GM23338 (cell line): ENCODE results near the gene PCBP4. TPM values are rescaled to one million over a fixed set of nuclear protein-coding genes. Genes with fewer than 3 reads are reported as not detected.
A peak's percentile ranks its signal among the peaks of the same experiment; 100 is the strongest.

Source experiments
- ATAC-seq: fragments of 200-7000 bp; cut with Tn5 transposase; 3 replicates; pipeline ENCODE4 v1.9.1; 2020
- DNase-seq: peaks from one replicate; pipeline ENCODE4 v3.0.0-alpha.2; 2015; ENCODE audit warnings: low spot score
- H2AFZ ChIP-seq: fragments of 200-600 bp; sonication (generic); 2 replicates; pipeline ENCODE4 v1.8.0; 2016; ENCODE audit warnings: antibody characterized with exemption, mild to moderate bottlenecking, moderate library complexity
- H3F3A ChIP-seq: fragments of 200-600 bp; sonication (generic); replicated peaks from 2 replicates; pipeline ENCODE4 v1.8.0; 2017; ENCODE audit warnings: antibody characterized with exemption, mixed run types, low read depth
- H3K27ac ChIP-seq: fragments of 200-600 bp; sonication (generic); 2 replicates; pipeline ENCODE4 v1.6.1; 2016; ENCODE audit warnings: low read depth
- H3K27me3 ChIP-seq: fragments of 200-600 bp; sonication (generic); 2 replicates; pipeline ENCODE4 v1.8.0; 2016; ENCODE audit warnings: mild to moderate bottlenecking, mixed run types, moderate library complexity; ENCODE audit not compliant: insufficient read depth
- H3K36me3 ChIP-seq: fragments of 200-600 bp; sonication (generic); 2 replicates; pipeline ENCODE4 v1.8.0; 2016; ENCODE audit warnings: mild to moderate bottlenecking; ENCODE audit not compliant: insufficient read depth
- H3K4me1 ChIP-seq: fragments of 200-600 bp; sonication (generic); 2 replicates; pipeline ENCODE4 v1.8.0; 2016; ENCODE audit warnings: mild to moderate bottlenecking, moderate library complexity; ENCODE audit not compliant: insufficient read depth
- H3K4me2 ChIP-seq: fragments of 200-600 bp; sonication (generic); 2 replicates; pipeline ENCODE4 v1.7.1; 2017; ENCODE audit warnings: mixed run types
- H3K4me3 ChIP-seq: fragments of 200-600 bp; sonication (generic); 2 replicates; pipeline ENCODE4 v1.6.1; 2016; ENCODE audit warnings: mixed run types
- H3K79me2 ChIP-seq: fragments of 200-600 bp; sonication (generic); replicated peaks from 2 replicates; pipeline ENCODE4 v1.8.0; 2017; ENCODE audit warnings: mild to moderate bottlenecking; ENCODE audit not compliant: insufficient read depth
- H3K9me2 ChIP-seq: fragments of 200-600 bp; sonication (generic); 2 replicates; pipeline ENCODE4 v1.8.0; 2017; ENCODE audit not compliant: insufficient read depth
- H4K20me1 ChIP-seq: fragments of 200-600 bp; sonication (generic); replicated peaks from 2 replicates; pipeline ENCODE4 v1.8.0; 2017; ENCODE audit warnings: mild to moderate bottlenecking; ENCODE audit not compliant: insufficient read depth
- H3K27ac Mint-ChIP-seq: 2 replicates; pipeline ENCODE4 v1.8.0; 2020; ENCODE audit warnings: inconsistent platforms, mild to moderate bottlenecking, moderate library complexity, mixed read lengths
- H3K27me3 Mint-ChIP-seq: 3 replicates; pipeline ENCODE4 v1.8.0; 2022; ENCODE audit warnings: low read depth, mild to moderate bottlenecking, moderate library complexity, mixed read lengths, inconsistent platforms; ENCODE audit not compliant: insufficient read depth, poor library complexity
- H3K36me3 Mint-ChIP-seq: 3 replicates; pipeline ENCODE4 v1.8.0; 2021; ENCODE audit warnings: low read depth, mild to moderate bottlenecking, inconsistent platforms, moderate library complexity, mixed read lengths
- H3K4me1 Mint-ChIP-seq: 3 replicates; pipeline ENCODE4 v1.8.0; 2020; ENCODE audit warnings: mild to moderate bottlenecking, inconsistent platforms, mixed read lengths
- H3K4me3 Mint-ChIP-seq: 3 replicates; pipeline ENCODE4 v1.8.0; 2021; ENCODE audit warnings: moderate library complexity, mild to moderate bottlenecking, inconsistent platforms, mixed read lengths
- H3K9me3 Mint-ChIP-seq: 3 replicates; pipeline ENCODE4 v1.8.0; 2020; ENCODE audit warnings: moderate library complexity, mild to moderate bottlenecking, inconsistent platforms, mixed read lengths
- CREB1 ChIP-seq: fragments of 250-450 bp; sonication (Bioruptor Pico); IDR thresholded peaks from 2 replicates; pipeline ENCODE4 v1.5.0; 2020; ENCODE audit warnings: low read depth, mild to moderate bottlenecking, moderate library complexity
- EZH2 ChIP-seq: fragments of 200-600 bp; sonication (generic); IDR thresholded peaks from one replicate; pipeline ENCODE4 v1.8.0; 2017; ENCODE audit warnings: antibody characterized with exemption, mild to moderate bottlenecking, low read depth; ENCODE audit not compliant: unreplicated experiment
- EZH2phosphoT487 ChIP-seq: fragments of 200-600 bp; sonication (generic); IDR thresholded peaks from one replicate; pipeline ENCODE4 v1.8.1; 2018; ENCODE audit warnings: antibody characterized with exemption; ENCODE audit not compliant: unreplicated experiment
- JUNB ChIP-seq: IDR thresholded peaks from one replicate; pipeline ENCODE4 v1.6.1; 2016; ENCODE audit warnings: antibody characterized with exemption; ENCODE audit not compliant: unreplicated experiment
- NANOG ChIP-seq: IDR thresholded peaks from 2 replicates; pipeline ENCODE4 v1.6.1; 2016; ENCODE audit warnings: antibody characterized with exemption, borderline replicate concordance
- POLR2AphosphoS5 ChIP-seq: IDR thresholded peaks from 2 replicates; pipeline ENCODE4 v1.6.1; 2016; ENCODE audit warnings: antibody characterized with exemption, low read depth
- STAT1 ChIP-seq: IDR thresholded peaks from one replicate; pipeline ENCODE4 v1.6.1; 2016; ENCODE audit warnings: antibody characterized with exemption; ENCODE audit not compliant: unreplicated experiment
- ZNF114 ChIP-seq: fragments of 250-450 bp; sonication (Bioruptor Pico); IDR thresholded peaks from 2 replicates; pipeline ENCODE4 v1.5.0; 2020; ENCODE audit warnings: mild to moderate bottlenecking, moderate library complexity
- ZNF331 ChIP-seq: fragments of 250-450 bp; sonication (Bioruptor Pico); IDR thresholded peaks from 2 replicates; pipeline ENCODE4 v1.5.0; 2020; ENCODE audit warnings: low read depth, mild to moderate bottlenecking, moderate library complexity
- polyA plus RNA-seq: library from polyadenylated mRNA; unstranded; fragments of >200 nt; fragmentation: Nextera tagmentation; extraction: Ambion mirVana; gene quantifications from 2 replicates; pipeline ENCODE4 v1.2.1, GENCODE V29; 2016
- total RNA-seq: library from RNA; depleted of rRNA; stranded (reverse); fragments of >200 nt; shearing (Covaris generic); gene quantifications from 2 replicates; pipeline ENCODE4 v1.2.3, GENCODE V29; 2014
- TF ChIP-seq, protein P1 (sequence below): IDR thresholded peaks from 2 replicates; pipeline ENCODE4 v1.6.1; 2016; ENCODE audit warnings: antibody characterized with exemption
- TF ChIP-seq, protein P2 (sequence below): IDR thresholded peaks from one replicate; pipeline ENCODE4 v1.6.1; 2018; ENCODE audit warnings: antibody characterized with exemption; ENCODE audit not compliant: unreplicated experiment
- TF ChIP-seq, protein P3 (sequence below): fragments of 250-450 bp; sonication (Bioruptor Pico); IDR thresholded peaks from 2 replicates; pipeline ENCODE4 v1.5.0; 2020; ENCODE audit warnings: mild to moderate bottlenecking, moderate library complexity
- TF ChIP-seq, protein P4 (sequence below), 2 experiments: fragments of 200-600 bp in 1 of 2; sonication (generic) in 1 of 2; conservative IDR thresholded peaks; 2 replicates each; pipeline versions ENCODE4 v1.5.1 to v1.6.1; 2016 to 2017; ENCODE audit warnings: antibody characterized with exemption in 2 of 2, low read depth in 2 of 2, mild to moderate bottlenecking in 2 of 2, moderate library complexity in 1 of 2

The PCBP4 gene
- total and polyA plus RNA-seq, 2 experiments from 2014 or later, result 11.8 to 37.6 TPM

DNA sequence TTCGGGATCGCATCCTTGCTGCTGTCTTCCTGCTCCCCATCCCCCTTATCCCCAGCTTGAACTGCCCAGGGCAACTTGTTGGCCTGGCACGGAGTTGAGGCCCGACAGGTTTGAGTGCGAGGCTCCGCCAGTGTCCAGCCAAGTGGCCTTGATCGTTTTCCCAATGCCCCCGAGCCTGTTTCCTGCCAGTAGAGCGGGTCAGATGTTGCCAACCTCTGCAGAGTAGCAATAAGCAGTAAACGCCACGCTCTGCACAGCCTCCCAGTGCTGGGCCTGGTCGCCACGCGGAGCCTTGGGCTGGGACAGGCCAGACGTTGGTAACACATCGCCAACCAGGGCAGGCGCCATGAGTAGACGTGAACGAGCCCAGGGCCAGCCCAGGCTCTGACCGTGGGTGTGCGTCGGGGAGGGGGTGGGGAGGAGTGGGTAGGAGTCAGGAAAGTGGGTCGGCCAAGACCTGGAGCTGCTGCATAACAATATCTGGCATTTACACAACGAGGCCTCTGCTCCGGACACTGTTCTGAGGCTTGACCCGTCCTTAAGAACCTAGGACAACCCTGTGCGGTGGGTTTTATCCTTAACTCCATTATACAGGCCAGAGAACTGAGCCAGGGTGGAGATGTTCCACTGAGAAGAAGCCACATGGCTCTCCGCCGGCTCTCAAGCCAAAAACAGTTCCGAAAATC, 7.2 kb upstream of the PCBP4 start:
- peaks cover 35% of the 10 kb centered on the region for H3K27me3 Mint-ChIP-seq
- no peaks in the 10 kb centered on the region for H3K79me2 ChIP-seq
- TF ChIP-seq, protein P1, sequence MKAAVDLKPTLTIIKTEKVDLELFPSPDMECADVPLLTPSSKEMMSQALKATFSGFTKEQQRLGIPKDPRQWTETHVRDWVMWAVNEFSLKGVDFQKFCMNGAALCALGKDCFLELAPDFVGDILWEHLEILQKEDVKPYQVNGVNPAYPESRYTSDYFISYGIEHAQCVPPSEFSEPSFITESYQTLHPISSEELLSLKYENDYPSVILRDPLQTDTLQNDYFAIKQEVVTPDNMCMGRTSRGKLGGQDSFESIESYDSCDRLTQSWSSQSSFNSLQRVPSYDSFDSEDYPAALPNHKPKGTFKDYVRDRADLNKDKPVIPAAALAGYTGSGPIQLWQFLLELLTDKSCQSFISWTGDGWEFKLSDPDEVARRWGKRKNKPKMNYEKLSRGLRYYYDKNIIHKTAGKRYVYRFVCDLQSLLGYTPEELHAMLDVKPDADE, result no peak
- TF ChIP-seq JUNB, result no peak
- no peak for TF ChIP-seq ZNF331 (CRISPR knock-in tag)
- TF ChIP-seq, protein P2, sequence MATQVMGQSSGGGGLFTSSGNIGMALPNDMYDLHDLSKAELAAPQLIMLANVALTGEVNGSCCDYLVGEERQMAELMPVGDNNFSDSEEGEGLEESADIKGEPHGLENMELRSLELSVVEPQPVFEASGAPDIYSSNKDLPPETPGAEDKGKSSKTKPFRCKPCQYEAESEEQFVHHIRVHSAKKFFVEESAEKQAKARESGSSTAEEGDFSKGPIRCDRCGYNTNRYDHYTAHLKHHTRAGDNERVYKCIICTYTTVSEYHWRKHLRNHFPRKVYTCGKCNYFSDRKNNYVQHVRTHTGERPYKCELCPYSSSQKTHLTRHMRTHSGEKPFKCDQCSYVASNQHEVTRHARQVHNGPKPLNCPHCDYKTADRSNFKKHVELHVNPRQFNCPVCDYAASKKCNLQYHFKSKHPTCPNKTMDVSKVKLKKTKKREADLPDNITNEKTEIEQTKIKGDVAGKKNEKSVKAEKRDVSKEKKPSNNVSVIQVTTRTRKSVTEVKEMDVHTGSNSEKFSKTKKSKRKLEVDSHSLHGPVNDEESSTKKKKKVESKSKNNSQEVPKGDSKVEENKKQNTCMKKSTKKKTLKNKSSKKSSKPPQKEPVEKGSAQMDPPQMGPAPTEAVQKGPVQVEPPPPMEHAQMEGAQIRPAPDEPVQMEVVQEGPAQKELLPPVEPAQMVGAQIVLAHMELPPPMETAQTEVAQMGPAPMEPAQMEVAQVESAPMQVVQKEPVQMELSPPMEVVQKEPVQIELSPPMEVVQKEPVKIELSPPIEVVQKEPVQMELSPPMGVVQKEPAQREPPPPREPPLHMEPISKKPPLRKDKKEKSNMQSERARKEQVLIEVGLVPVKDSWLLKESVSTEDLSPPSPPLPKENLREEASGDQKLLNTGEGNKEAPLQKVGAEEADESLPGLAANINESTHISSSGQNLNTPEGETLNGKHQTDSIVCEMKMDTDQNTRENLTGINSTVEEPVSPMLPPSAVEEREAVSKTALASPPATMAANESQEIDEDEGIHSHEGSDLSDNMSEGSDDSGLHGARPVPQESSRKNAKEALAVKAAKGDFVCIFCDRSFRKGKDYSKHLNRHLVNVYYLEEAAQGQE, result no peak
- TF ChIP-seq ZNF114, result no peak
- no peak for TF ChIP-seq STAT1
- TF ChIP-seq NANOG, result no peak
- TF ChIP-seq, protein P3, sequence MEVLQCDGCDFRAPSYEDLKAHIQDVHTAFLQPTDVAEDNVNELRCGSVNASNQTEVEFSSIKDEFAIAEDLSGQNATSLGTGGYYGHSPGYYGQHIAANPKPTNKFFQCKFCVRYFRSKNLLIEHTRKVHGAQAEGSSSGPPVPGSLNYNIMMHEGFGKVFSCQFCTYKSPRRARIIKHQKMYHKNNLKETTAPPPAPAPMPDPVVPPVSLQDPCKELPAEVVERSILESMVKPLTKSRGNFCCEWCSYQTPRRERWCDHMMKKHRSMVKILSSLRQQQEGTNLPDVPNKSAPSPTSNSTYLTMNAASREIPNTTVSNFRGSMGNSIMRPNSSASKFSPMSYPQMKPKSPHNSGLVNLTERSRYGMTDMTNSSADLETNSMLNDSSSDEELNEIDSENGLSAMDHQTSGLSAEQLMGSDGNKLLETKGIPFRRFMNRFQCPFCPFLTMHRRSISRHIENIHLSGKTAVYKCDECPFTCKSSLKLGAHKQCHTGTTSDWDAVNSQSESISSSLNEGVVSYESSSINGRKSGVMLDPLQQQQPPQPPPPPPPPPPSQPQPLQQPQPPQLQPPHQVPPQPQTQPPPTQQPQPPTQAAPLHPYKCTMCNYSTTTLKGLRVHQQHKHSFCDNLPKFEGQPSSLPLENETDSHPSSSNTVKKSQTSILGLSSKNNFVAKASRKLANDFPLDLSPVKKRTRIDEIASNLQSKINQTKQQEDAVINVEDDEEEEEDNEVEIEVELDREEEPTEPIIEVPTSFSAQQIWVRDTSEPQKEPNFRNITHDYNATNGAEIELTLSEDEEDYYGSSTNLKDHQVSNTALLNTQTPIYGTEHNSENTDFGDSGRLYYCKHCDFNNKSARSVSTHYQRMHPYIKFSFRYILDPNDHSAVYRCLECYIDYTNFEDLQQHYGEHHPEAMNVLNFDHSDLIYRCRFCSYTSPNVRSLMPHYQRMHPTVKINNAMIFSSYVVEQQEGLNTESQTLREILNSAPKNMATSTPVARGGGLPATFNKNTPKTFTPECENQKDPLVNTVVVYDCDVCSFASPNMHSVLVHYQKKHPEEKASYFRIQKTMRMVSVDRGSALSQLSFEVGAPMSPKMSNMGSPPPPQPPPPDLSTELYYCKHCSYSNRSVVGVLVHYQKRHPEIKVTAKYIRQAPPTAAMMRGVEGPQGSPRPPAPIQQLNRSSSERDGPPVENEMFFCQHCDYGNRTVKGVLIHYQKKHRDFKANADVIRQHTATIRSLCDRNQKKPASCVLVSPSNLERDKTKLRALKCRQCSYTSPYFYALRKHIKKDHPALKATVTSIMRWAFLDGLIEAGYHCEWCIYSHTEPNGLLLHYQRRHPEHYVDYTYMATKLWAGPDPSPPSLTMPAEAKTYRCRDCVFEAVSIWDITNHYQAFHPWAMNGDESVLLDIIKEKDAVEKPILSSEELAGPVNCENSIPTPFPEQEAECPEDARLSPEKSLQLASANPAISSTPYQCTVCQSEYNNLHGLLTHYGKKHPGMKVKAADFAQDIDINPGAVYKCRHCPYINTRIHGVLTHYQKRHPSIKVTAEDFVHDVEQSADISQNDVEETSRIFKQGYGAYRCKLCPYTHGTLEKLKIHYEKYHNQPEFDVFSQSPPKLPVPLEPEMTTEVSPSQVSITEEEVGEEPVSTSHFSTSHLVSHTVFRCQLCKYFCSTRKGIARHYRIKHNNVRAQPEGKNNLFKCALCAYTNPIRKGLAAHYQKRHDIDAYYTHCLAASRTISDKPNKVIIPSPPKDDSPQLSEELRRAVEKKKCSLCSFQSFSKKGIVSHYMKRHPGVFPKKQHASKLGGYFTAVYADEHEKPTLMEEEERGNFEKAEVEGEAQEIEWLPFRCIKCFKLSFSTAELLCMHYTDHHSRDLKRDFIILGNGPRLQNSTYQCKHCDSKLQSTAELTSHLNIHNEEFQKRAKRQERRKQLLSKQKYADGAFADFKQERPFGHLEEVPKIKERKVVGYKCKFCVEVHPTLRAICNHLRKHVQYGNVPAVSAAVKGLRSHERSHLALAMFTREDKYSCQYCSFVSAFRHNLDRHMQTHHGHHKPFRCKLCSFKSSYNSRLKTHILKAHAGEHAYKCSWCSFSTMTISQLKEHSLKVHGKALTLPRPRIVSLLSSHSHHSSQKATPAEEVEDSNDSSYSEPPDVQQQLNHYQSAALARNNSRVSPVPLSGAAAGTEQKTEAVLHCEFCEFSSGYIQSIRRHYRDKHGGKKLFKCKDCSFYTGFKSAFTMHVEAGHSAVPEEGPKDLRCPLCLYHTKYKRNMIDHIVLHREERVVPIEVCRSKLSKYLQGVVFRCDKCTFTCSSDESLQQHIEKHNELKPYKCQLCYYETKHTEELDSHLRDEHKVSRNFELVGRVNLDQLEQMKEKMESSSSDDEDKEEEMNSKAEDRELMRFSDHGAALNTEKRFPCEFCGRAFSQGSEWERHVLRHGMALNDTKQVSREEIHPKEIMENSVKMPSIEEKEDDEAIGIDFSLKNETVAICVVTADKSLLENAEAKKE (CRISPR knock-in tag), result no peak
- TF ChIP-seq EZH2phosphoT487, result no peak
- TF ChIP-seq, protein P4, sequence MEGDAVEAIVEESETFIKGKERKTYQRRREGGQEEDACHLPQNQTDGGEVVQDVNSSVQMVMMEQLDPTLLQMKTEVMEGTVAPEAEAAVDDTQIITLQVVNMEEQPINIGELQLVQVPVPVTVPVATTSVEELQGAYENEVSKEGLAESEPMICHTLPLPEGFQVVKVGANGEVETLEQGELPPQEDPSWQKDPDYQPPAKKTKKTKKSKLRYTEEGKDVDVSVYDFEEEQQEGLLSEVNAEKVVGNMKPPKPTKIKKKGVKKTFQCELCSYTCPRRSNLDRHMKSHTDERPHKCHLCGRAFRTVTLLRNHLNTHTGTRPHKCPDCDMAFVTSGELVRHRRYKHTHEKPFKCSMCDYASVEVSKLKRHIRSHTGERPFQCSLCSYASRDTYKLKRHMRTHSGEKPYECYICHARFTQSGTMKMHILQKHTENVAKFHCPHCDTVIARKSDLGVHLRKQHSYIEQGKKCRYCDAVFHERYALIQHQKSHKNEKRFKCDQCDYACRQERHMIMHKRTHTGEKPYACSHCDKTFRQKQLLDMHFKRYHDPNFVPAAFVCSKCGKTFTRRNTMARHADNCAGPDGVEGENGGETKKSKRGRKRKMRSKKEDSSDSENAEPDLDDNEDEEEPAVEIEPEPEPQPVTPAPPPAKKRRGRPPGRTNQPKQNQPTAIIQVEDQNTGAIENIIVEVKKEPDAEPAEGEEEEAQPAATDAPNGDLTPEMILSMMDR (conservative IDR thresholded peaks at IDR 0.05; ENCODE audit: low read depth in 2 of 2), result no peak
- no peak for TF ChIP-seq EZH2
- TF ChIP-seq POLR2AphosphoS5, result no peak
- TF ChIP-seq CREB1 (CRISPR knock-in tag), result no peak

More for the DNA sequence above, 7.2 kb upstream of the PCBP4 start:
- Mint-ChIP-seq H3K4me3 (peak overlapping the region; percentile 83), H3K36me3 (no peaks in the 10 kb centered on the region; the same call in 1 of the 3 replicates), H3K4me1 (peaks cover 30% of the 10 kb centered on the region), H3K9me3 (no peaks in the 10 kb centered on the region; the same call in 2 of the 3 replicates), H3K27ac (no peak overlapping the region)
- DNase-seq (no peak), ATAC-seq (peak; percentile 18)
- no peak overlapping the region for H3K27ac ChIP-seq
- H3K4me3 ChIP-seq, result peak overlapping the region; percentile 79
- peaks cover 38% of the 10 kb centered on the region for H3K27me3 ChIP-seq
- no peaks in the 10 kb centered on the region for H3K36me3 ChIP-seq
- peak overlapping the region; percentile 91 for H3K4me2 ChIP-seq
- H3K9me2 ChIP-seq, result no peaks in the 10 kb centered on the region
- peaks cover 24% of the 10 kb centered on the region for H3F3A ChIP-seq
- H3K4me1 ChIP-seq, result peaks cover 22% of the 10 kb centered on the region
- no peaks in the 10 kb centered on the region for H4K20me1 ChIP-seq
- H2AFZ ChIP-seq, result peak overlapping the region; percentile 96
